Hepatocyte (in vitro differentiated cells): ENCODE results near the gene PCCA.

Source experiments
- EZH2 ChIP-seq: fragments of 200-600 bp; sonication (generic); IDR thresholded peaks from 2 replicates; pipeline ENCODE4 v1.6.1; 2016; ENCODE audit warnings: antibody characterized with exemption, mild to moderate bottlenecking, borderline replicate concordance
- EZH2phosphoT487 ChIP-seq: fragments of 200-600 bp; sonication (generic); IDR thresholded peaks from one replicate; pipeline ENCODE4 v1.6.1; 2018; ENCODE audit warnings: antibody characterized with exemption, mild to moderate bottlenecking, low read depth, moderate library complexity; ENCODE audit not compliant: unreplicated experiment, severe bottlenecking
- TF ChIP-seq, protein P1 (sequence below): fragments of 200-600 bp; sonication (generic); IDR thresholded peaks from 2 replicates; pipeline ENCODE4 v1.5.1; 2016; ENCODE audit warnings: antibody characterized with exemption, mild to moderate bottlenecking; ENCODE audit not compliant: poor library complexity

DNA sequence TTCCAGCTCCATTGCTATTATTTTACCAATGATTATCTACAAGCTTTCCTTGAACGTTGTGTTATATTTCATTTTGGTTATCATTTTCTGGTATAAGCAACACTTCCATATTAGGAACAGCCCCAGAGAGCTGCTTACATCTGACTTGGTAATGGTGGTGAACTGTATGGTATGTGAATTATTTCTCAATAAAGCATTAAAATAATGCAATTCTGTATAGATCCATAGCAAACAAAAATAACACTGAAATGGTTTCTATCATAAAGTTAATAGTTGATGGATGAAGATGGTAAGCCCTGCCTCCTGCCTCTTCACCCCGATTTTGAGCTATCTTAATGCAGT is 472.2 kb downstream of the PCCA start:
- TF ChIP-seq, protein P1, sequence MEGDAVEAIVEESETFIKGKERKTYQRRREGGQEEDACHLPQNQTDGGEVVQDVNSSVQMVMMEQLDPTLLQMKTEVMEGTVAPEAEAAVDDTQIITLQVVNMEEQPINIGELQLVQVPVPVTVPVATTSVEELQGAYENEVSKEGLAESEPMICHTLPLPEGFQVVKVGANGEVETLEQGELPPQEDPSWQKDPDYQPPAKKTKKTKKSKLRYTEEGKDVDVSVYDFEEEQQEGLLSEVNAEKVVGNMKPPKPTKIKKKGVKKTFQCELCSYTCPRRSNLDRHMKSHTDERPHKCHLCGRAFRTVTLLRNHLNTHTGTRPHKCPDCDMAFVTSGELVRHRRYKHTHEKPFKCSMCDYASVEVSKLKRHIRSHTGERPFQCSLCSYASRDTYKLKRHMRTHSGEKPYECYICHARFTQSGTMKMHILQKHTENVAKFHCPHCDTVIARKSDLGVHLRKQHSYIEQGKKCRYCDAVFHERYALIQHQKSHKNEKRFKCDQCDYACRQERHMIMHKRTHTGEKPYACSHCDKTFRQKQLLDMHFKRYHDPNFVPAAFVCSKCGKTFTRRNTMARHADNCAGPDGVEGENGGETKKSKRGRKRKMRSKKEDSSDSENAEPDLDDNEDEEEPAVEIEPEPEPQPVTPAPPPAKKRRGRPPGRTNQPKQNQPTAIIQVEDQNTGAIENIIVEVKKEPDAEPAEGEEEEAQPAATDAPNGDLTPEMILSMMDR: no peak
- TF ChIP-seq EZH2 (no peak), EZH2phosphoT487 (no peak)
